Gastroesophageal sphincter (tissue), 3 donors: ENCODE results near the gene NPAS1.

Experiments
- CTCF ChIP-seq, 4 experiments: fragments of 200-600 bp in 2 of 4; fragments of 450-650 bp in 2 of 4; sonication (generic) in 1 of 4; IDR thresholded peaks; one replicate each; pipeline ENCODE4 v1.5.1; 2017 to 2019; ENCODE audit warnings: antibody characterized with exemption in 4 of 4, mild to moderate bottlenecking in 2 of 4, moderate library complexity in 2 of 4
- EP300 ChIP-seq: sonication (generic); formaldehyde crosslinking; IDR thresholded peaks from one replicate; pipeline ENCODE4 v1.6.1; 2017; ENCODE audit warnings: antibody characterized with exemption, mild to moderate bottlenecking
- POLR2A ChIP-seq, 2 donors: fragments of 450-650 bp; IDR thresholded peaks; one replicate each; pipeline ENCODE4 v1.6.1; 2017; ENCODE audit warnings: antibody characterized with exemption in 2 of 2, mild to moderate bottlenecking in 2 of 2, moderate library complexity in 1 of 2
- POLR2AphosphoS5 ChIP-seq: sonication (generic); formaldehyde crosslinking; IDR thresholded peaks from one replicate; pipeline ENCODE4 v1.6.1; 2017; ENCODE audit warnings: antibody characterized with exemption

- no peak for TF ChIP-seq CTCF (IDR thresholded peaks at IDR 0.05)
- no peak for TF ChIP-seq POLR2A (IDR thresholded peaks at IDR 0.05)
- no peak for TF ChIP-seq POLR2AphosphoS5
- no peak for TF ChIP-seq EP300
Observed at GRCh38 chr19:46974181-46974580, 45.5 kb upstream of the NPAS1 start.
